HS-5 (cell line): ENCODE data around the gene SCRG1.

Experiments
- DNase-seq: peaks from one replicate; pipeline ENCODE4 v3.0.0-alpha.2; 2012; ENCODE audit warnings: low read depth

Gene SCRG1

GRCh38 chr4:173398779-173399415 is at the start of gene SCRG1:
SCRG1 (minus strand) TSS chr4:173399116; CDS start chr4:173391414, 7,702 bp downstream.
- no peak for DNase-seq

GRCh38 chr4:173448103-173448502 is 49.2 kb upstream of the SCRG1 start:
- DNase-seq = no peak

- no peak for DNase-seq
These were observed 47.5 kb upstream of the SCRG1 start for GRCh38 chr4:173446416-173446815.

- no peak for DNase-seq
These were observed 44.2 kb upstream of the SCRG1 start for GRCh38 chr4:173443121-173443520.

- DNase-seq = no peak
These were observed 43.5 kb upstream of the SCRG1 start for GRCh38 chr4:173442223-173442932.

GRCh38 chr4:173440888-173441287 is 42.0 kb upstream of the SCRG1 start:
- DNase-seq = no peak

- DNase-seq = no peak
These were observed 37.9 kb upstream of the SCRG1 start for GRCh38 chr4:173436771-173437265.

- DNase-seq = peak; percentile 44
These were observed 37.2 kb upstream of the SCRG1 start for GRCh38 chr4:173436149-173436579.

GRCh38 chr4:173434231-173434630 is 35.3 kb upstream of the SCRG1 start:
- no peak for DNase-seq

GRCh38 chr4:173433447-173433846 is 34.5 kb upstream of the SCRG1 start:
- DNase-seq = no peak

GRCh38 chr4:173432430-173432829 is 33.5 kb upstream of the SCRG1 start:
- DNase-seq = no peak

GRCh38 chr4:173426064-173426463 is 27.1 kb upstream of the SCRG1 start:
- no peak for DNase-seq

GRCh38 chr4:173424899-173425805 is 26.2 kb upstream of the SCRG1 start:
- peak; percentile 72 for DNase-seq

- DNase-seq = no peak
These were observed 21.9 kb upstream of the SCRG1 start for GRCh38 chr4:173420801-173421200.

GRCh38 chr4:173420324-173420752 is 21.4 kb upstream of the SCRG1 start:
- no peak for DNase-seq

- DNase-seq = no peak
These were observed 19.7 kb upstream of the SCRG1 start for GRCh38 chr4:173418639-173419038.

GRCh38 chr4:173417833-173418232 is 18.9 kb upstream of the SCRG1 start:
- no peak for DNase-seq

GRCh38 chr4:173415885-173416653 is 17.2 kb upstream of the SCRG1 start:
- DNase-seq = no peak

GRCh38 chr4:173415092-173415491 is 16.2 kb upstream of the SCRG1 start:
- no peak for DNase-seq

GRCh38 chr4:173414456-173414855 is 15.5 kb upstream of the SCRG1 start:
- no peak for DNase-seq

- no peak for DNase-seq
These were observed 14.1 kb upstream of the SCRG1 start for GRCh38 chr4:173413036-173413435.
